ENCODE measurements around the gene ENTREP1. TPM values are rescaled to one million over a fixed set of nuclear protein-coding genes. Genes with fewer than 3 reads are reported as not detected.
A peak's percentile ranks its signal among the peaks of the same experiment; 100 is the strongest.

ENTREP1 gene
- total RNA-seq, result 2.3 to 2.6 TPM (median 2.3 TPM) in 3 replicates

GRCh38 chr9:69324549-69325401 lies at the start of gene ENTREP1:
ENTREP1 (plus strand) TSS chr9:69325215; CDS start chr9:69325310, 95 bp downstream.
- TF ChIP-seq, protein P1, sequence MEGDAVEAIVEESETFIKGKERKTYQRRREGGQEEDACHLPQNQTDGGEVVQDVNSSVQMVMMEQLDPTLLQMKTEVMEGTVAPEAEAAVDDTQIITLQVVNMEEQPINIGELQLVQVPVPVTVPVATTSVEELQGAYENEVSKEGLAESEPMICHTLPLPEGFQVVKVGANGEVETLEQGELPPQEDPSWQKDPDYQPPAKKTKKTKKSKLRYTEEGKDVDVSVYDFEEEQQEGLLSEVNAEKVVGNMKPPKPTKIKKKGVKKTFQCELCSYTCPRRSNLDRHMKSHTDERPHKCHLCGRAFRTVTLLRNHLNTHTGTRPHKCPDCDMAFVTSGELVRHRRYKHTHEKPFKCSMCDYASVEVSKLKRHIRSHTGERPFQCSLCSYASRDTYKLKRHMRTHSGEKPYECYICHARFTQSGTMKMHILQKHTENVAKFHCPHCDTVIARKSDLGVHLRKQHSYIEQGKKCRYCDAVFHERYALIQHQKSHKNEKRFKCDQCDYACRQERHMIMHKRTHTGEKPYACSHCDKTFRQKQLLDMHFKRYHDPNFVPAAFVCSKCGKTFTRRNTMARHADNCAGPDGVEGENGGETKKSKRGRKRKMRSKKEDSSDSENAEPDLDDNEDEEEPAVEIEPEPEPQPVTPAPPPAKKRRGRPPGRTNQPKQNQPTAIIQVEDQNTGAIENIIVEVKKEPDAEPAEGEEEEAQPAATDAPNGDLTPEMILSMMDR (IDR thresholded peaks at IDR 0.05; ENCODE audit: unreplicated experiment), result no peak
- no peak within 1 kb of the TSS for H3K27ac Mint-ChIP-seq
- H3K36me3 Mint-ChIP-seq, result no peaks in the 10 kb centered on the region
- peaks cover 67% of the 10 kb centered on the region for H3K27me3 Mint-ChIP-seq (ENCODE audit: low read depth)
- peaks cover 23% of the 10 kb centered on the region for H3K4me1 Mint-ChIP-seq
- DNase-seq (ENCODE audit: low spot score in 2 of 2, unreplicated experiment in 2 of 2), result peak in 1 of 2 experiments; percentile 57
- H3K4me3 Mint-ChIP-seq, result peak within 1 kb of the TSS; percentile 80
- H3K9me3 Mint-ChIP-seq, result no peaks in the 10 kb centered on the region

DNA sequence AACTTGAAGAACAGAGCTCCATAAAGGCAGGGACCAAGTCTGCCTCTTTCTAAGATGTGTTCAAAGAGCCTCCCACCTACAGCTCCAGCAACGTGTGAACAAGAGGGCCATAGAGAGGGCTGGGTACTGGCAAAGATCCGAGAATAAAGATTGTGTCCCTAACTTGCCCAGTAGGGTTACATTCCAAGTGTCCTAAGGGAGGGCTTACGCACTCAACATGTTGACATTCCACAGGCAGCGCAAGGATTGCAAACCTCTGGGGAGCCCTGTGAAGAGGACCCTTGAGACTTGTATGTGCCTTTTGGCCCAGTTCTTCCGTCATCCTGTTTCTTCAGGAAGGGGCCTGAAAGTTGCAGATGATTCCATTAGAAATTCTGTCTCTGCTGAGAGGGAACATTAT lies 48.2 kb upstream of the ENTREP1 start:
- peaks cover 2% of the 10 kb centered on the region for H3K36me3 Mint-ChIP-seq
- DNase-seq (ENCODE audit: low spot score in 2 of 2, unreplicated experiment in 2 of 2), result no peak
- H3K27ac Mint-ChIP-seq, result no peak overlapping the region
- TF ChIP-seq, protein P1 (IDR thresholded peaks at IDR 0.05; ENCODE audit: unreplicated experiment), result no peak
- peaks cover 12% of the 10 kb centered on the region for H3K9me3 Mint-ChIP-seq
- no peaks in the 10 kb centered on the region for H3K27me3 Mint-ChIP-seq (ENCODE audit: low read depth)
- no peak overlapping the region for H3K4me3 Mint-ChIP-seq
- peaks cover 4% of the 10 kb centered on the region for H3K4me1 Mint-ChIP-seq

GRCh38 chr9:69279084-69279731 lies 45.8 kb upstream of the ENTREP1 start:
- H3K9me3 Mint-ChIP-seq, result peaks cover 12% of the 10 kb centered on the region
- H3K4me3 Mint-ChIP-seq, result no peak overlapping the region
- peaks cover 4% of the 10 kb centered on the region for H3K4me1 Mint-ChIP-seq
- H3K27me3 Mint-ChIP-seq (ENCODE audit: low read depth), result no peaks in the 10 kb centered on the region
- TF ChIP-seq, protein P1 (IDR thresholded peaks at IDR 0.05; ENCODE audit: unreplicated experiment), result no peak
- peaks cover 2% of the 10 kb centered on the region for H3K36me3 Mint-ChIP-seq
- H3K27ac Mint-ChIP-seq, result no peak overlapping the region
- no peak for DNase-seq (ENCODE audit: low spot score in 2 of 2, unreplicated experiment in 2 of 2)

DNA sequence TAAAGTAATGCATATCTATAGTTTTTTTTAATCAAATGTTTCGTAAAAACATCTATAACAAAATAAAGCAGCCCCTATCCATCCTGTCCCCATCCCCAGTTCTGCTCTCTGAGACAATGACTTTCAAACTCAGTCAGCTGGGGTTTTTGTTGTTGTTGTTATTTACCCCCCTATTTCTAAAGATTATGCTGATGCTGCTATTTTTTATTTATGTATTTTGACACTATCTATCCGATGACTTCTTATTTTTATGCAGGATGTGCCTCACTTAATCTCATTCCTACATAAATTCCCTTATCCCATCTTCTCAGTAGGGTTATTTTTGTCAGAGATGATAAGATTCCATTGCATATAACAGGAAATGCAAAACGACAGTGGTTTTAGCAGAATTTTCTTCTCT lies 45.3 kb upstream of the ENTREP1 start:
- Mint-ChIP-seq H3K27me3 (ENCODE audit: low read depth) (peaks cover under 1% of the 10 kb centered on the region), H3K4me1 (peaks cover 4% of the 10 kb centered on the region), H3K36me3 (no peaks in the 10 kb centered on the region), H3K27ac (no peak overlapping the region), H3K9me3 (peaks cover 12% of the 10 kb centered on the region), H3K4me3 (no peak overlapping the region)
- DNase-seq (ENCODE audit: low spot score in 2 of 2, unreplicated experiment in 2 of 2), result no peak
- TF ChIP-seq, protein P1 (IDR thresholded peaks at IDR 0.05; ENCODE audit: unreplicated experiment), result no peak

DNA sequence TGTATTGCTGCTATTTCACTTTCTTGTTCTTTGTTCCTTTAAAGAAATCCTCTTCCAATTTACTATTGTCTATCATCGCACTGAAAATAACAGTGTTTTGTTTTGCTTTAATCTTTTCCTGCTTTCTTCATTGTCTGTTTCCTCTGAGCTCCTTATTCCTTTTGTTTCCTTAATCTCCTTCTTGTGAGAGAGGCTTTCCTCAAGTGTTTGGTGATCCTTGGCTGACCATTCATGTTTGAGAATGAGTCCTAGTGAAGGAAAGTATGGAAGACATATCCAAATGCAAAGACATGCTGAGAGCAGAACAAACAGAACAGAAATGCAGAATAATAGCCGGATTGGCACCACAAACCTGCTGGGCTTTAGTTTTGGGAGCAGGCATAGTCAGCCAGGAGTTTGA lies 42.0 kb upstream of the ENTREP1 start:
- H3K4me1 Mint-ChIP-seq, result peaks cover 4% of the 10 kb centered on the region
- TF ChIP-seq, protein P1 (IDR thresholded peaks at IDR 0.05; ENCODE audit: unreplicated experiment), result no peak
- H3K4me3 Mint-ChIP-seq, result no peak overlapping the region
- H3K27ac Mint-ChIP-seq, result no peak overlapping the region
- peaks cover 3% of the 10 kb centered on the region for H3K27me3 Mint-ChIP-seq (ENCODE audit: low read depth)
- H3K9me3 Mint-ChIP-seq, result peaks cover 14% of the 10 kb centered on the region
- no peaks in the 10 kb centered on the region for H3K36me3 Mint-ChIP-seq
- DNase-seq (ENCODE audit: low spot score in 2 of 2, unreplicated experiment in 2 of 2), result no peak

Measured in mesothelial cell of epicardium (in vitro differentiated cells).